Panc1 (cell line): ENCODE results near the gene CAPRIN2. TPM values are rescaled to one million over a fixed set of nuclear protein-coding genes. Genes with fewer than 3 reads are reported as not detected.

ENCODE experiments used
- ATAC-seq: fragments of 200-7000 bp; cut with Tn5 transposase; 2 replicates; pipeline ENCODE4 v1.9.1; 2020; ENCODE audit warnings: mild to moderate bottlenecking, moderate library complexity
- Bru-seq: library from RNA; stranded (reverse); fragments of 400-500 nt; gene quantifications from one replicate; lab custom pipeline; 2021; lab: Mats Ljungman, UMichigan
- BruChase-seq, 2 experiments: library from RNA; stranded (reverse); fragments of 400-500 nt; gene quantifications; one replicate each; lab custom pipeline; 2021; lab: Mats Ljungman, UMichigan
- BruUV-seq: library from RNA; stranded (reverse); fragments of 400-500 nt; replicated peaks from 2 replicates; lab custom pipeline; 2021; lab: Mats Ljungman, UMichigan
- CTCF ChIA-PET: fragments of 300-600 bp; sonication (Branson Sonifier 250); formaldehyde crosslinking; loops from one replicate; lab custom pipeline; 2022; ENCODE audit warnings: antibody characterized with exemption; lab: Charles Lee
- POLR2A ChIA-PET: fragments of 300-600 bp; sonication (Branson Sonifier 250); formaldehyde crosslinking; loops from one replicate; lab custom pipeline; 2022; ENCODE audit warnings: antibody characterized with exemption; lab: Charles Lee
- DNase-seq: peaks from one replicate; pipeline ENCODE4 v3.0.0-alpha.2; 2010; ENCODE audit warnings: low read depth, low spot score
- H3K27ac ChIP-seq: 2 replicates; pipeline ENCODE4 v1.5.1; 2011; ENCODE audit warnings: mild to moderate bottlenecking, low read length, inconsistent platforms
- H3K27me3 ChIP-seq: fragments of 200-500 bp; sonication (Bioruptor generic); 2 replicates; pipeline ENCODE4 v1.6.0; 2014; ENCODE audit warnings: low read length, inconsistent platforms; ENCODE audit not compliant: control insufficient read depth, insufficient read depth
- H3K36me3 ChIP-seq: fragments of 200-500 bp; sonication (Bioruptor generic); 2 replicates; pipeline ENCODE4 v1.5.1; 2014; ENCODE audit warnings: inconsistent platforms, mild to moderate bottlenecking, low read length, moderate library complexity; ENCODE audit not compliant: control insufficient read depth, insufficient read depth
- H3K4me1 ChIP-seq: 2 replicates; pipeline ENCODE4 v1.5.1; 2011; ENCODE audit warnings: inconsistent platforms, mild to moderate bottlenecking, low read length, moderate library complexity; ENCODE audit not compliant: control insufficient read depth, insufficient read depth
- H3K4me3 ChIP-seq, 2 experiments: 2 replicates each; pipeline ENCODE4 v1.5.1; 2011 to 2012; ENCODE audit warnings: low read depth in 2 of 2, low read length in 2 of 2, mild to moderate bottlenecking in 2 of 2, inconsistent platforms in 1 of 2, moderate library complexity in 1 of 2
- H3K9me3 ChIP-seq: fragments of 200-500 bp; sonication (Bioruptor generic); 2 replicates; pipeline ENCODE4 v1.5.1; 2014; ENCODE audit warnings: low read depth, mild to moderate bottlenecking, inconsistent platforms, low read length, moderate library complexity; ENCODE audit not compliant: control insufficient read depth, insufficient read depth
- POLR2AphosphoS5 ChIP-seq: IDR thresholded peaks from 2 replicates; pipeline ENCODE4 v1.6.1; 2012; ENCODE audit warnings: mild to moderate bottlenecking, low read depth, low read length, moderate library complexity
- SIN3A ChIP-seq: IDR thresholded peaks from 2 replicates; pipeline ENCODE4 v1.6.1; 2012; ENCODE audit warnings: low read depth, mild to moderate bottlenecking, low read length, moderate library complexity, borderline replicate concordance; ENCODE audit not compliant: insufficient read depth
- TCF7L2 ChIP-seq: IDR thresholded peaks from 2 replicates; pipeline ENCODE4 v1.6.1; 2011; ENCODE audit warnings: mild to moderate bottlenecking, low read depth, low read length, inconsistent platforms
- in situ Hi-C: cut with HindIII; loops from 2 replicates; pipeline ENCODE4 v1.10.0; 2016; ENCODE audit warnings: low sequenced_read_pairs, low pct_unique_long_range_greater_than_20kb
- intact Hi-C: fragments of 100-400 bp; cut with micrococcal nuclease; formaldehyde crosslinking; loops from one replicate; pipeline ENCODE4 v1.10.0; 2022; ENCODE audit not compliant: unreplicated experiment
- long read RNA-seq: library from polyadenylated mRNA; unstranded; transcript quantifications from one replicate; pipeline ENCODE4 v2.0.0, GENCODE V29; 2021; ENCODE audit not compliant: unreplicated experiment
- polyA plus RNA-seq: library from polyadenylated mRNA; unstranded; fragments of >200 nt; gene quantifications from one replicate; pipeline ENCODE4 v1.2.1, GENCODE V29; 2012; ENCODE audit warnings: missing spikeins; ENCODE audit not compliant: insufficient read length
- total RNA-seq: library from RNA; stranded (reverse); gene quantifications from one replicate; pipeline ENCODE4 v1.2.1, GENCODE V29; 2021; ENCODE audit not compliant: unreplicated experiment
- TF ChIP-seq, protein P1 (sequence below): fragments of 450-650 bp; IDR thresholded peaks from 2 replicates; pipeline ENCODE4 v1.5.1; 2017; ENCODE audit warnings: mild to moderate bottlenecking
- TF ChIP-seq, protein P2 (sequence below), 2 experiments: IDR thresholded peaks; 2 replicates each; pipeline ENCODE4 v1.6.1; 2011 to 2012; ENCODE audit warnings: low read depth in 2 of 2, control low read depth in 1 of 2, low read length in 1 of 2, mild to moderate bottlenecking in 1 of 2, moderate library complexity in 1 of 2; ENCODE audit not compliant: insufficient read depth in 1 of 2

Gene CAPRIN2, protein sequence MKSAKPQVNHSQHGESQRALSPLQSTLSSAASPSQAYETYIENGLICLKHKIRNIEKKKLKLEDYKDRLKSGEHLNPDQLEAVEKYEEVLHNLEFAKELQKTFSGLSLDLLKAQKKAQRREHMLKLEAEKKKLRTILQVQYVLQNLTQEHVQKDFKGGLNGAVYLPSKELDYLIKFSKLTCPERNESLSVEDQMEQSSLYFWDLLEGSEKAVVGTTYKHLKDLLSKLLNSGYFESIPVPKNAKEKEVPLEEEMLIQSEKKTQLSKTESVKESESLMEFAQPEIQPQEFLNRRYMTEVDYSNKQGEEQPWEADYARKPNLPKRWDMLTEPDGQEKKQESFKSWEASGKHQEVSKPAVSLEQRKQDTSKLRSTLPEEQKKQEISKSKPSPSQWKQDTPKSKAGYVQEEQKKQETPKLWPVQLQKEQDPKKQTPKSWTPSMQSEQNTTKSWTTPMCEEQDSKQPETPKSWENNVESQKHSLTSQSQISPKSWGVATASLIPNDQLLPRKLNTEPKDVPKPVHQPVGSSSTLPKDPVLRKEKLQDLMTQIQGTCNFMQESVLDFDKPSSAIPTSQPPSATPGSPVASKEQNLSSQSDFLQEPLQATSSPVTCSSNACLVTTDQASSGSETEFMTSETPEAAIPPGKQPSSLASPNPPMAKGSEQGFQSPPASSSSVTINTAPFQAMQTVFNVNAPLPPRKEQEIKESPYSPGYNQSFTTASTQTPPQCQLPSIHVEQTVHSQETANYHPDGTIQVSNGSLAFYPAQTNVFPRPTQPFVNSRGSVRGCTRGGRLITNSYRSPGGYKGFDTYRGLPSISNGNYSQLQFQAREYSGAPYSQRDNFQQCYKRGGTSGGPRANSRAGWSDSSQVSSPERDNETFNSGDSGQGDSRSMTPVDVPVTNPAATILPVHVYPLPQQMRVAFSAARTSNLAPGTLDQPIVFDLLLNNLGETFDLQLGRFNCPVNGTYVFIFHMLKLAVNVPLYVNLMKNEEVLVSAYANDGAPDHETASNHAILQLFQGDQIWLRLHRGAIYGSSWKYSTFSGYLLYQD
- total RNA-seq: 28.6 TPM
- 14.2 TPM for polyA plus RNA-seq
- Bru-seq, nascent RNA: percentile 80 among the genes with signal in this experiment
- BruChase-seq, experiment 1, labeled RNA remaining after a 2-hour chase: percentile 87 among the genes with signal in this experiment
- percentile 76 among the genes with signal in this experiment for BruChase-seq, experiment 2, labeled RNA remaining after a 6-hour chase
- long read RNA-seq, partial matches to known transcripts: 6 of 22 reads
- long read RNA-seq, other reads (novel, unspliced or antisense): 15 of 22 reads

DNA sequence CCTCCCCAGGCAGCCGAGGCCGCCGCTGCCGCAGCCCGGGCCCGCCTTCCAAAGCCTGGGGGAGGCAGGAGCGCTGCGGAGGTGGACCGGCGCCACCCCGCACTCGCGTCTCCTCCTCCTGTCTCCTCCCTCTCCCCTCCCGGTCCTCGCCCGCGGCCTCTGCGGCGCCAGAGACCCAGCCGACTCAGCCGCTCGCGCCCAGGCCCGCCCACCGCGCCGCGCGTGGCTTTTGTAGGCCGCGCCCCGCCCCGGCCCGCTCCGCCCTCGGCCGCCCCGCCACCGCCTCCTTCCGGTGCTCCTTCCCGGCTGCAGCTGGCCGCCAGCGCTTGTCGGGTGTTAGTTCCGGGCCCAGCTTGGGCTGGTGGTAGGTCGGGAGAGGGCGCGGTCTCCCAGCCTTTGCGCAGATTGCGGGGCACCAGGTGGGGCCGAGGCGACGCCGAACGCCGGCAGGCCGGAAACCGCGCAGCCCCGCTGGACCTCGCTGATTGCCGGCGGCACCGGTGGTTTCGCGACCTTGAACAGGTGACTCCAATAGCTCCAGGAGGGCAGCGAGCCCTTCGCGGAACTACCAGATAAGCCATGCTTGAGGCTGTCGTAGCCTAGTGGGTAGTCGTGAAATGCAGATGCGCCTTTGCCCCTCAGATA lies at the start of gene CAPRIN2:
Gene CAPRIN2, minus strand, starts transcription at position 202 of the 645 bp plus-strand sequence. CDS start 1,431 bp downstream, outside the sequence.
- H3K4me3 ChIP-seq: peak within 1 kb of the TSS; percentile 88 to 93
- BruUV-seq: no TSS peak
- DNase-seq: peak; percentile 83
- H3K27ac ChIP-seq: peak within 1 kb of the TSS; percentile 98
- in situ Hi-C loops (no loop called here), intact Hi-C loops (loop anchor here (5.0 kb wide), 1 partner anchor 42 kb away; no protein-coding TSS in a partner anchor)
- TF ChIP-seq, protein P1, sequence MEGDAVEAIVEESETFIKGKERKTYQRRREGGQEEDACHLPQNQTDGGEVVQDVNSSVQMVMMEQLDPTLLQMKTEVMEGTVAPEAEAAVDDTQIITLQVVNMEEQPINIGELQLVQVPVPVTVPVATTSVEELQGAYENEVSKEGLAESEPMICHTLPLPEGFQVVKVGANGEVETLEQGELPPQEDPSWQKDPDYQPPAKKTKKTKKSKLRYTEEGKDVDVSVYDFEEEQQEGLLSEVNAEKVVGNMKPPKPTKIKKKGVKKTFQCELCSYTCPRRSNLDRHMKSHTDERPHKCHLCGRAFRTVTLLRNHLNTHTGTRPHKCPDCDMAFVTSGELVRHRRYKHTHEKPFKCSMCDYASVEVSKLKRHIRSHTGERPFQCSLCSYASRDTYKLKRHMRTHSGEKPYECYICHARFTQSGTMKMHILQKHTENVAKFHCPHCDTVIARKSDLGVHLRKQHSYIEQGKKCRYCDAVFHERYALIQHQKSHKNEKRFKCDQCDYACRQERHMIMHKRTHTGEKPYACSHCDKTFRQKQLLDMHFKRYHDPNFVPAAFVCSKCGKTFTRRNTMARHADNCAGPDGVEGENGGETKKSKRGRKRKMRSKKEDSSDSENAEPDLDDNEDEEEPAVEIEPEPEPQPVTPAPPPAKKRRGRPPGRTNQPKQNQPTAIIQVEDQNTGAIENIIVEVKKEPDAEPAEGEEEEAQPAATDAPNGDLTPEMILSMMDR: peak; percentile 83
- TF ChIP-seq TCF7L2: peak; percentile 50; the same call in 1 of the 2 replicates
- no peak; the same call in 1 of the 2 replicates for TF ChIP-seq SIN3A
- peak; percentile 88 for TF ChIP-seq POLR2AphosphoS5
- TF ChIP-seq, protein P2, sequence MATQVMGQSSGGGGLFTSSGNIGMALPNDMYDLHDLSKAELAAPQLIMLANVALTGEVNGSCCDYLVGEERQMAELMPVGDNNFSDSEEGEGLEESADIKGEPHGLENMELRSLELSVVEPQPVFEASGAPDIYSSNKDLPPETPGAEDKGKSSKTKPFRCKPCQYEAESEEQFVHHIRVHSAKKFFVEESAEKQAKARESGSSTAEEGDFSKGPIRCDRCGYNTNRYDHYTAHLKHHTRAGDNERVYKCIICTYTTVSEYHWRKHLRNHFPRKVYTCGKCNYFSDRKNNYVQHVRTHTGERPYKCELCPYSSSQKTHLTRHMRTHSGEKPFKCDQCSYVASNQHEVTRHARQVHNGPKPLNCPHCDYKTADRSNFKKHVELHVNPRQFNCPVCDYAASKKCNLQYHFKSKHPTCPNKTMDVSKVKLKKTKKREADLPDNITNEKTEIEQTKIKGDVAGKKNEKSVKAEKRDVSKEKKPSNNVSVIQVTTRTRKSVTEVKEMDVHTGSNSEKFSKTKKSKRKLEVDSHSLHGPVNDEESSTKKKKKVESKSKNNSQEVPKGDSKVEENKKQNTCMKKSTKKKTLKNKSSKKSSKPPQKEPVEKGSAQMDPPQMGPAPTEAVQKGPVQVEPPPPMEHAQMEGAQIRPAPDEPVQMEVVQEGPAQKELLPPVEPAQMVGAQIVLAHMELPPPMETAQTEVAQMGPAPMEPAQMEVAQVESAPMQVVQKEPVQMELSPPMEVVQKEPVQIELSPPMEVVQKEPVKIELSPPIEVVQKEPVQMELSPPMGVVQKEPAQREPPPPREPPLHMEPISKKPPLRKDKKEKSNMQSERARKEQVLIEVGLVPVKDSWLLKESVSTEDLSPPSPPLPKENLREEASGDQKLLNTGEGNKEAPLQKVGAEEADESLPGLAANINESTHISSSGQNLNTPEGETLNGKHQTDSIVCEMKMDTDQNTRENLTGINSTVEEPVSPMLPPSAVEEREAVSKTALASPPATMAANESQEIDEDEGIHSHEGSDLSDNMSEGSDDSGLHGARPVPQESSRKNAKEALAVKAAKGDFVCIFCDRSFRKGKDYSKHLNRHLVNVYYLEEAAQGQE (IDR thresholded peaks at IDR 0.05; ENCODE audit: insufficient read depth in 1 of 2, low read depth in 2 of 2, low read length in 1 of 2): 0 out of 4 replicates have a peak, but pooled peaks of 1 of the 2 experiments have one; percentile 56
- H3K9me3 ChIP-seq: no peaks in the 10 kb centered on the region
- H3K4me1 ChIP-seq: peaks cover 34% of the 10 kb centered on the region
- H3K27me3 ChIP-seq: no peaks in the 10 kb centered on the region
- CTCF ChIA-PET: interaction anchor here (0.6 to 1.7 kb wide), 3 partner anchors 10 to 90 kb away, joined by 3 to 12 read pairs (median 4); no protein-coding TSS in a partner anchor
- POLR2A ChIA-PET: interaction anchor here (0.5 to 1.3 kb wide), 6 partner anchors 10 to 1811 kb away, joined by 3 to 6 read pairs (median 4); no protein-coding TSS in a partner anchor
- peak; percentile 98 for ATAC-seq
- H3K36me3 ChIP-seq: no peaks in the 10 kb centered on the region
